ENCODE results near the gene WNT9B. TPM values are rescaled to one million over a fixed set of nuclear protein-coding genes. Genes with fewer than 3 reads are reported as not detected.

Gene WNT9B
- total RNA-seq, 1 donor from 2014 or later: not detected

GRCh38 chr17:46931596-46931995 lies 80.2 kb downstream of the WNT9B start:
- peaks cover 0 to 9% (median 3%) of the 10 kb centered on the region in 3 donors for H3K4me1 ChIP-seq (ENCODE audit: control insufficient read depth in 3 of 3, insufficient read depth in 3 of 3, low read length in 3 of 3)
- no peak overlapping the region for H3K9ac ChIP-seq (ENCODE audit: low read depth in 1 of 3, low read length in 3 of 3)
- peaks cover 56 to 65% (median 62%) of the 10 kb centered on the region in 3 donors for H3K36me3 ChIP-seq (ENCODE audit: control insufficient read depth in 3 of 3, insufficient read depth in 3 of 3, low read length in 3 of 3)

GRCh38 chr17:46935658-46936266 lies 84.4 kb downstream of the WNT9B start:
- H3K27ac ChIP-seq (ENCODE audit: low read depth, low read length): no peak overlapping the region

More at GRCh38 chr17:46931596-46931995, 80.2 kb downstream of the WNT9B start:
- no peaks in the 10 kb centered on the region for H3K9me3 ChIP-seq (ENCODE audit: control insufficient read depth in 3 of 3, low read length in 3 of 3)
- H3K4me3 ChIP-seq (ENCODE audit: low read length in 3 of 3): no peak overlapping the region
- H3K27ac ChIP-seq (ENCODE audit: low read depth, low read length): no peak overlapping the region
- H3K27me3 ChIP-seq (ENCODE audit: control insufficient read depth in 3 of 3, insufficient read depth in 3 of 3, low read length in 3 of 3): no peaks in the 10 kb centered on the region

More at GRCh38 chr17:46935658-46936266, 84.4 kb downstream of the WNT9B start:
- H3K4me1 ChIP-seq (ENCODE audit: control insufficient read depth in 3 of 3, insufficient read depth in 3 of 3, low read length in 3 of 3): no peaks in the 10 kb centered on the region
- H3K4me3 ChIP-seq (ENCODE audit: low read length in 3 of 3): no peak overlapping the region
- no peaks in the 10 kb centered on the region for H3K9me3 ChIP-seq (ENCODE audit: control insufficient read depth in 3 of 3, low read length in 3 of 3)
- H3K36me3 ChIP-seq (ENCODE audit: control insufficient read depth in 3 of 3, insufficient read depth in 3 of 3, low read length in 3 of 3): peaks cover 83 to 95% (median 86%) of the 10 kb centered on the region in 3 donors
- no peaks in the 10 kb centered on the region for H3K27me3 ChIP-seq (ENCODE audit: control insufficient read depth in 3 of 3, insufficient read depth in 3 of 3, low read length in 3 of 3)
- H3K9ac ChIP-seq (ENCODE audit: low read depth in 1 of 3, low read length in 3 of 3): no peak overlapping the region

Small RNA genes lying within 50 kb of the gene (small RNA-seq; reads per million reads assigned to genes)
- not detected for gene RNU6ATAC3P

Other genes starting within 250 kb of the WNT9B start
- 1.0 TPM for gene WNT3, start 32.9 kb upstream of the WNT9B start, total RNA-seq
- 41.2 TPM for gene GOSR2, start 71.6 kb downstream of the WNT9B start, total RNA-seq
- gene RPRML, start 127.7 kb downstream of the WNT9B start, total RNA-seq: not detected